Subcutaneous preadipocyte (primary cell): ENCODE data around the gene PNN. TPM values are rescaled to one million over a fixed set of nuclear protein-coding genes. Genes with fewer than 3 reads are reported as not detected.

Source experiments
- total RNA-seq: library from RNA; depleted of rRNA; stranded (reverse); fragments of >200 nt; gene quantifications from 2 replicates; pipeline ENCODE4 v1.2.3, GENCODE V29; 2012

The PNN gene
- 12.5 and 18.4 TPM in 2 replicates for total RNA-seq

GRCh38 chr14:39174560-39175444 is at the start of gene PNN:
Gene PNN, plus strand, starts transcription at chr14:39175254. Its CDS starts 26 bp downstream, at chr14:39175280.

Other genes with a start within 250 kb of the PNN start
- gene SEC23A, start 72.0 kb upstream of the PNN start, total RNA-seq = 241 and 286 TPM in 2 replicates
- gene GEMIN2, start 60.9 kb upstream of the PNN start, total RNA-seq = 21.3 and 29.0 TPM in 2 replicates
- gene TRAPPC6B, start 4.9 kb upstream of the PNN start, total RNA-seq = 12.7 and 13.2 TPM in 2 replicates
- gene MIA2, start 58.7 kb downstream of the PNN start, total RNA-seq = 6.6 and 12.3 TPM in 2 replicates